WERI-Rb-1 (cell line): Measurements from ENCODE around the gene RSU1.

Experiments
- DNase-seq: peaks from one replicate; pipeline ENCODE4 v3.0.0-alpha.2; 2020
- H3K27ac ChIP-seq: fragments of 250-450 bp; sonication (Bioruptor Pico); 2 replicates; pipeline ENCODE4 v1.5.1; 2020; ENCODE audit warnings: mild to moderate bottlenecking, moderate library complexity
- H3K27me3 ChIP-seq: fragments of 250-450 bp; sonication (Bioruptor Pico); 2 replicates; pipeline ENCODE4 v1.5.1; 2021; ENCODE audit warnings: mild to moderate bottlenecking, low read depth, moderate library complexity; ENCODE audit not compliant: insufficient read depth, severe bottlenecking
- H3K36me3 ChIP-seq: fragments of 250-450 bp; sonication (Bioruptor Pico); 2 replicates; pipeline ENCODE4 v1.5.1; 2020; ENCODE audit warnings: mild to moderate bottlenecking, moderate library complexity
- H3K4me3 ChIP-seq: 2 replicates; pipeline ENCODE4 v1.5.1; 2011; ENCODE audit warnings: low read depth, mild to moderate bottlenecking, control low read depth, low read length
- H3K9me3 ChIP-seq: fragments of 250-450 bp; sonication (Bioruptor Pico); 2 replicates; pipeline ENCODE4 v1.5.1; 2021; ENCODE audit warnings: mild to moderate bottlenecking, moderate library complexity; ENCODE audit not compliant: severe bottlenecking
- TF ChIP-seq, protein P1 (sequence below): IDR thresholded peaks from 2 replicates; pipeline ENCODE4 v1.5.1; 2011; ENCODE audit warnings: low read depth, mild to moderate bottlenecking, control low read depth, inconsistent platforms, low read length

The RSU1 gene

DNA sequence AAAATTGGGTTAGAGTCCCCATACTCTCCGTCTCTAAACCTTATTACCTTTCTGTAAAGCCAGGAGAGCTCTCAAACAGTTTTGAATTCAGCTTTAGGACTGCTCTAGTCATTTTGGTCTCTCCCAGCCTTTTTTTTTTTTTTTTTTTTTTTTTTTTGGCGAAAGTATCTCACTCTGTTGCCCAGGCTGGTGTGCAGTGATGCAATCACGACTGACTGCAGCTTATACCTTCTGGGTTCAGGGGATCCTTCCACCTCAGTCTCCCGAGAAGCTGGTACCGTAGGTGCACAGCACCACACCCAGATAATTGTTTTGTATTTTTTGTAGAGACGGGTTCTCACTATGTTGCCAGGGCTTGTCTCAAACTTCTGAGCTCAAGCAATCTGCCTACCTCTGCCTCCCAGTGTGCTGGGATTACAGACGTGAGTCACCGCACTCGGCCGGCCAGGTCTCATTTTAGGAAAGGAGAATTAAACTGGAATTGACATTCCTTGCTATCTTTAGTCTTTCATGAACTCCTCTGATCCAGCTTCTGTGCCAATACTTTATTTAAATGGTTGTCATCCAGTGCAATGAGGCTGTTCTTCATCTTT lies 31.4 kb upstream of the RSU1 start:
- TF ChIP-seq, protein P1, sequence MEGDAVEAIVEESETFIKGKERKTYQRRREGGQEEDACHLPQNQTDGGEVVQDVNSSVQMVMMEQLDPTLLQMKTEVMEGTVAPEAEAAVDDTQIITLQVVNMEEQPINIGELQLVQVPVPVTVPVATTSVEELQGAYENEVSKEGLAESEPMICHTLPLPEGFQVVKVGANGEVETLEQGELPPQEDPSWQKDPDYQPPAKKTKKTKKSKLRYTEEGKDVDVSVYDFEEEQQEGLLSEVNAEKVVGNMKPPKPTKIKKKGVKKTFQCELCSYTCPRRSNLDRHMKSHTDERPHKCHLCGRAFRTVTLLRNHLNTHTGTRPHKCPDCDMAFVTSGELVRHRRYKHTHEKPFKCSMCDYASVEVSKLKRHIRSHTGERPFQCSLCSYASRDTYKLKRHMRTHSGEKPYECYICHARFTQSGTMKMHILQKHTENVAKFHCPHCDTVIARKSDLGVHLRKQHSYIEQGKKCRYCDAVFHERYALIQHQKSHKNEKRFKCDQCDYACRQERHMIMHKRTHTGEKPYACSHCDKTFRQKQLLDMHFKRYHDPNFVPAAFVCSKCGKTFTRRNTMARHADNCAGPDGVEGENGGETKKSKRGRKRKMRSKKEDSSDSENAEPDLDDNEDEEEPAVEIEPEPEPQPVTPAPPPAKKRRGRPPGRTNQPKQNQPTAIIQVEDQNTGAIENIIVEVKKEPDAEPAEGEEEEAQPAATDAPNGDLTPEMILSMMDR = no peak
- Histone ChIP-seq H3K36me3 (no peaks in the 10 kb centered on the region), H3K9me3 (no peaks in the 10 kb centered on the region), H3K27me3 (no peaks in the 10 kb centered on the region), H3K4me3 (no peak overlapping the region), H3K27ac (no peak overlapping the region)
- no peak for DNase-seq

DNA sequence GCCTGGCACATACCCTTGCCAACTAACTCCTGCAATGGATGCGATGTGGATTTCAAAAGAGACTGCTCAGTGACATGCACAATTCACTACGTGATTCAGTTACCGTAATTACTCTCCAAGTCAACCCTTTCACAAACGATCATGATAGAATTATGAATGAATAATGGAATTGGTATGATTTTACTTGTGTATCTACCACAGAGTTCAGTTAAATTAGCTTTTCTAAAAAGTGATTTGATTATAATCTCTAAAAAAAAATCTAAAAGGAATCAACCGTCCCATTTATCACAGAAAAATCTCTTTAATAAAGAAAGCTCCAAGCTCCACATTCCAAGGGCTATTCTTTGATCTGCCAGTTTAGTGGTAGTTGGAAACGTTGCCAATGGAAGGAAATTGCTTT lies 30.4 kb upstream of the RSU1 start:
- H3K27ac ChIP-seq = no peak overlapping the region
- no peaks in the 10 kb centered on the region for H3K36me3 ChIP-seq
- no peak for DNase-seq
- no peaks in the 10 kb centered on the region for H3K9me3 ChIP-seq
- no peak overlapping the region for H3K4me3 ChIP-seq
- no peaks in the 10 kb centered on the region for H3K27me3 ChIP-seq
- TF ChIP-seq, protein P1 = no peak

DNA sequence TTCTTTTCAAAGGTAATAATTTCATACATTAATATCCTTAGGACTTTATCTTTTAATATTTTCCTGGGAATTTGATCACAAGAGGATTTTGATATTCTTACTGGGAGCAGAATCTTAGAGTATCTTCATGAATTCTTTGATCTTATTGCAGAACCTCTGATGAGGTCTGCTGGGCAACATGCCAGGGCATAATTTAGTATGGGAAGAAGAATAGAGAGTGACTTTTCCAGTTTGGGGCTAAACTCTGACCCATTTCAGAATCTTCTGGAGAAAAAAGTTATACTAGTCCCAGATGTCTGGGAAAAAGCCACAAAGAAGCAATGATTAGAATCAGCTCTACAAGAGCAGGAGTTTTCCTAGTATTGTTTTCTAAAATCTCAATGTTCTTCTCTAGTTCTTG lies 28.0 kb upstream of the RSU1 start:
- H3K4me3 ChIP-seq = no peak overlapping the region
- H3K27ac ChIP-seq = no peak overlapping the region
- H3K9me3 ChIP-seq = no peaks in the 10 kb centered on the region

DNA sequence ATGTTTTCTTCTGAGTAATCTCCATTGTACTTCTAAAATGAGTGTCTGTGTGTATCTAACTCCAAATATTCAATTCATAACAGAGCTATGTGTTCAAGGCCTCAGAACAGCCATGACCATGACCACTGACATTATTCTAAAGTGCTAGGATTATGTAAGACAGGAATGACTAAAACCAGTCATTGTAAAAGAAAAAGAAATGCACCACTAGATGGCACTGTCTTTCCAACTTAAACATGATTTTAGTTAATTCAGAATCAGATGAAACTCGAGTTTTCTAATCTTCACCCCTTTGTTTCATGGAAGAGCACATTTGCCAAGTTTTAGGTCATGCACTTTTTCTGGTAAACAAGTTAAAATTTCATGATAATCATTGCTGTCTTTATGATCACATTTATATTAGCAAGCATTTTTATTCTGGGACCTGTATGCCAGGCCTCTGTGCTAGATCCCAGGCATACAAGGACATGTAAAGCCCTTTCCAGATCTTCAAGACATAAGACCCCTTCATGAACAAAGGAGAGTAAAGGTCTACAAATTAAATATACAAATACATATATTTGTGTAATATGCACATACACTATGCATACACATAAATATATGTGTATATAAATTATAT lies 26.1 kb upstream of the RSU1 start:
- Histone ChIP-seq H3K9me3 (no peaks in the 10 kb centered on the region), H3K4me3 (no peak overlapping the region), H3K36me3 (no peaks in the 10 kb centered on the region), H3K27ac (no peak overlapping the region), H3K27me3 (no peaks in the 10 kb centered on the region)
- DNase-seq = no peak
- TF ChIP-seq, protein P1 = no peak

More for the DNA sequence above, 28.0 kb upstream of the RSU1 start:
- Histone ChIP-seq H3K27me3 (no peaks in the 10 kb centered on the region), H3K36me3 (no peaks in the 10 kb centered on the region)
- TF ChIP-seq, protein P1 = no peak
- no peak for DNase-seq

DNA sequence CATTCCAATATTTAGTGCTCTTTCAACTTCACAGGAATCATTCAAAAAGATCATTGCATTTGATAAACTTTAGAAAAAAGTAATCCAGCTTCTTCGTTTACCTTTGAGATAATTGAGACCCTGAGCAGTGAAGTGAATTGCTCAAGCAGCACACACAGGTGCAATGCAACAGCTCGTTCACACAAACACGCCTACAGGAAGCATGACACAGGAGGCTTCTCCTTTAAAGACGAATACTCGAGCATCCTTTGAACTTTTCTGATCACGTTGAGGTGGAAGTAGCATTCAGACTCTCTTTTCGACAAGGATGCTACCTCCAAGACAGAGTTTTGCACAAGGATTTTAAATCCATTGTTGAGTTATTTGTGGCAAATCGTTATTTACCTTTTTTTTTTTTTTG lies 18.0 kb upstream of the RSU1 start:
- no peak overlapping the region for H3K4me3 ChIP-seq
- TF ChIP-seq, protein P1 = no peak
- H3K27ac ChIP-seq = no peak overlapping the region
- no peaks in the 10 kb centered on the region for H3K27me3 ChIP-seq
- DNase-seq = no peak
- H3K9me3 ChIP-seq = no peaks in the 10 kb centered on the region
- no peaks in the 10 kb centered on the region for H3K36me3 ChIP-seq
